Lower lobe of right lung (tissue), 2 donors: ENCODE measurements around the gene ZCWPW2. TPM values are rescaled to one million over a fixed set of nuclear protein-coding genes. Genes with fewer than 3 reads are reported as not detected.

Experiments
- ATAC-seq, 2 donors: fragments of 200-7000 bp; cut with Tn5 transposase; one replicate each; pipeline ENCODE4 v1.9.1; 2020 to 2022; ENCODE audit warnings: mild to moderate bottlenecking in 2 of 2, moderate library complexity in 2 of 2
- DNase-seq: peaks from one replicate; pipeline ENCODE4 v3.0.0-alpha.2; 2020
- H3K27ac ChIP-seq: fragments of 200-600 bp; one replicate; pipeline ENCODE4 v1.8.0; 2022
- H3K27me3 ChIP-seq: fragments of 200-600 bp; one replicate; pipeline ENCODE4 v1.8.0; 2022; ENCODE audit warnings: low read depth
- H3K36me3 ChIP-seq: fragments of 200-600 bp; one replicate; pipeline ENCODE4 v1.8.0; 2022; ENCODE audit warnings: mild to moderate bottlenecking
- H3K4me1 ChIP-seq: fragments of 200-600 bp; one replicate; pipeline ENCODE4 v1.8.0; 2022
- H3K4me3 ChIP-seq: fragments of 200-600 bp; one replicate; pipeline ENCODE4 v1.8.0; 2022; ENCODE audit warnings: mild to moderate bottlenecking
- H3K9me3 ChIP-seq: fragments of 200-600 bp; one replicate; pipeline ENCODE4 v1.8.0; 2022
- CTCF ChIP-seq: fragments of 200-600 bp; IDR thresholded peaks from one replicate; pipeline ENCODE4 v1.8.0; 2022; ENCODE audit warnings: antibody characterized with exemption, mild to moderate bottlenecking
- intact Hi-C: fragments of 100-400 bp; cut with DNase I; formaldehyde crosslinking; loops from one replicate; pipeline ENCODE4 v1.11.0; 2022
- total RNA-seq: library from RNA; stranded (reverse); fragmentation: NEBNext Ultra II Directional; extraction: Animal tissue kit (Norgen Biotek cat#: 25700); gene quantifications from one replicate; pipeline ENCODE4 v1.2.1, GENCODE V29; 2021
- donor health status: DM: no; HTN: yes; CAD: no; lungs with severe emphysema.

The ZCWPW2 gene
- total RNA-seq, 1 donor from 2014 or later, result 1.1 TPM

- peaks cover 9% of the 10 kb centered on the region for H3K9me3 ChIP-seq
- no peak overlapping the region for H3K27ac ChIP-seq
- no peaks in the 10 kb centered on the region for H3K27me3 ChIP-seq
- DNase-seq (no peak), ATAC-seq (no peak)
- intact Hi-C loops, result no loop called here
- no peak for TF ChIP-seq CTCF
- no peak overlapping the region for H3K4me3 ChIP-seq
- no peaks in the 10 kb centered on the region for H3K4me1 ChIP-seq
- H3K36me3 ChIP-seq, result no peaks in the 10 kb centered on the region
These were observed 196.3 kb downstream of the ZCWPW2 start for GRCh38 chr3:28544831-28545230.

DNA sequence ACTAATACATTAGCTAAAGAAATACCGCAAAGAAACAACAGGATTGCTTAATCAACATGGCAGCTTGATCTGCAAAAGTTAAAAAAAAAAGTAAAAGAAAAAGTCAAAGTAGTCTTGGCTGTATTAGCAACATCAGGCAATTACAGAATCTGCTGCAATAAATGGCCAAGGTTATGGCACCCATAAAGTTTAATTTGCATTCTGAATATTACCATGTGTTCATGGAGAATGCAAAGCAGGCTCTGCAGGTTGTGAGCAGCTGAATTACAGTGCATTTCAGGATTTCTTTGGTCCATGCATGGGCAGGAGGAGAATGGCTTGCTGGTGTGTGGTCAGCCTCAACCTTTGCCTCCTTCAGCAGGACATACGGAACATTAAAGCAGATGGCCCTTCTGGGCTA, 199.2 kb downstream of the ZCWPW2 start:
- ATAC-seq (no peak), DNase-seq (no peak)
- Histone ChIP-seq H3K9me3 (no peaks in the 10 kb centered on the region), H3K4me3 (no peak overlapping the region), H3K27me3 (no peaks in the 10 kb centered on the region), H3K36me3 (no peaks in the 10 kb centered on the region), H3K27ac (no peak overlapping the region), H3K4me1 (no peaks in the 10 kb centered on the region)
- intact Hi-C loops, result no loop called here
- TF ChIP-seq CTCF, result no peak

GRCh38 chr3:28553175-28553574, 204.7 kb downstream of the ZCWPW2 start:
- Histone ChIP-seq H3K36me3 (no peaks in the 10 kb centered on the region), H3K4me3 (no peak overlapping the region), H3K27ac (no peak overlapping the region), H3K27me3 (no peaks in the 10 kb centered on the region), H3K4me1 (no peaks in the 10 kb centered on the region), H3K9me3 (no peaks in the 10 kb centered on the region)
- no peak for DNase-seq
- TF ChIP-seq CTCF, result no peak
- intact Hi-C loops, result no loop called here
- ATAC-seq, result no peak

DNA sequence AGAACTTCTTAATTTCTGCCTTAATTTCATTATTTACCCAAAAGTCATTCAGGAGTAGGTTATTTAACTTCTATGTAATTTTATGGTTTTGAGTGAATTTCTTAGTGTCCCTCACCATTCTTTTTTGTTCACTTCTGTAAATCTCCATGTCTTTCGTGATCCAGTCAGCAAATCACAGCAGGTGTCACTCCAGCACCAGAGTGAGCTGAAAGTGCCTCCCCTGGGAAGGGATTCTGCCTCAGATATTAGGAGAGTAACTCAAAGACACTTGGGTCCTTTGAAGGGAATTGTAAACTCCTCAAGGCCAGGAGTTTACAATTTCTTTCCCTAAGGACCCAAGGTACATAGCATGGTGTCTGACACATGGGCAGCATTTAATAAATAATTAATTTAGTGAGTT, 207.7 kb downstream of the ZCWPW2 start:
- Histone ChIP-seq H3K27ac (no peak overlapping the region), H3K9me3 (no peaks in the 10 kb centered on the region), H3K4me3 (no peak overlapping the region), H3K27me3 (no peaks in the 10 kb centered on the region), H3K36me3 (no peaks in the 10 kb centered on the region), H3K4me1 (no peaks in the 10 kb centered on the region)
- DNase-seq, result no peak
- intact Hi-C loops, result no loop called here
- no peak for ATAC-seq
- no peak for TF ChIP-seq CTCF

- Histone ChIP-seq H3K27me3 (no peaks in the 10 kb centered on the region), H3K36me3 (no peaks in the 10 kb centered on the region), H3K4me3 (no peak overlapping the region), H3K4me1 (no peaks in the 10 kb centered on the region), H3K27ac (no peak overlapping the region), H3K9me3 (no peaks in the 10 kb centered on the region)
- DNase-seq, result no peak
- intact Hi-C loops, result no loop called here
- no peak for ATAC-seq
- TF ChIP-seq CTCF, result no peak
These were observed 215.7 kb downstream of the ZCWPW2 start for GRCh38 chr3:28564211-28564610.

DNA sequence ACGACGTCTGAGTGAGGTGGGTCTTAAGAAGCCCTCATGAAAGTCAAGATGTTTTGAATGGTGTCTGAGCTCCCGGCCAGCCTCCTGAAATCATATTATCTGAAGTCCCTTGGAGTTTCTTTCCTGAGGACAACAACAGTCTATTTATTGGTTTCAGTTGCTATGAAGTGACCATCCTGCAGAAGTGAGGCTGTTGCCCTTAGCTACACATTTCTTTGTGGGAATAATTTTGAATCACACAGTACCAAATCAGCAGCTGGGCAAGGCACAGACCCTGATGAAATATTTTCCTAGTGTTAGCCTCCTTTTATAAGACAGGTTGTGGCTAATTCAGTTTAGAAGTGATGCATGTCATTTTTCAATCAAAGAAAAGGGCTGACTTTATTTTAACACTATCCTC, 220.8 kb downstream of the ZCWPW2 start:
- TF ChIP-seq CTCF, result no peak
- DNase-seq (no peak), ATAC-seq (no peak)
- intact Hi-C loops, result no loop called here
- Histone ChIP-seq H3K4me1 (no peaks in the 10 kb centered on the region), H3K27me3 (peaks cover 2% of the 10 kb centered on the region), H3K36me3 (no peaks in the 10 kb centered on the region), H3K4me3 (no peak overlapping the region), H3K9me3 (no peaks in the 10 kb centered on the region), H3K27ac (no peak overlapping the region)
